IMR-90 (cell line): ENCODE measurements around the gene KLHDC7B. TPM values are rescaled to one million over a fixed set of nuclear protein-coding genes. Genes with fewer than 3 reads are reported as not detected.

Experiments used
- ATAC-seq: fragments of 200-7000 bp; cut with Tn5 transposase; 2 replicates; pipeline ENCODE4 v1.9.1; 2020; ENCODE audit warnings: low read depth, mild to moderate bottlenecking, moderate library complexity
- BruUV-seq: library from RNA; stranded (reverse); fragments of 400-500 nt; replicated peaks from 2 replicates; lab custom pipeline; 2021; lab: Mats Ljungman, UMichigan
- CTCF ChIA-PET: fragments of 300-600 bp; formaldehyde crosslinking; extraction: SDS; loops from one replicate; lab custom pipeline; 2021; ENCODE audit warnings: antibody characterized with exemption; lab: Yijun Ruan, JAX
- POLR2A ChIA-PET: fragments of 300-600 bp; sonication (Branson Sonifier 250); formaldehyde crosslinking; loops from one replicate; lab custom pipeline; 2022; ENCODE audit warnings: antibody characterized with exemption; ENCODE audit not compliant: unreplicated experiment; lab: Charles Lee
- DNase-seq: peaks from one replicate; pipeline ENCODE4 v3.0.0; 2013
- H2AFZ ChIP-seq: replicated peaks from 2 replicates; pipeline ENCODE3; 2013; ENCODE audit warnings: low read length, mild to moderate bottlenecking; ENCODE audit not compliant: poor library complexity
- H2AK5ac ChIP-seq: 2 replicates; pipeline ENCODE4 v1.6.1; 2013; ENCODE audit warnings: low read depth, low read length, inconsistent platforms
- H2AK9ac ChIP-seq: replicated peaks from 2 replicates; pipeline ENCODE3; 2013; ENCODE audit warnings: mild to moderate bottlenecking, low read depth, low read length, moderate library complexity; ENCODE audit not compliant: poor library complexity
- H2BK120ac ChIP-seq: 2 replicates; pipeline ENCODE4 v1.6.1; 2013; ENCODE audit warnings: low read depth, low read length, inconsistent platforms
- H2BK15ac ChIP-seq: 3 replicates; pipeline ENCODE4 v1.6.1; 2013; ENCODE audit warnings: low read depth, low read length, inconsistent platforms
- H2BK20ac ChIP-seq: 2 replicates; pipeline ENCODE4 v1.6.1; 2013; ENCODE audit warnings: low read depth, mild to moderate bottlenecking, inconsistent platforms, low read length, moderate library complexity
- H2BK5ac ChIP-seq: 2 replicates; pipeline ENCODE4 v1.6.1; 2013; ENCODE audit warnings: mild to moderate bottlenecking, low read depth, low read length, inconsistent platforms; ENCODE audit not compliant: poor library complexity, severe bottlenecking
- H3K14ac ChIP-seq: replicated peaks from 2 replicates; pipeline ENCODE4 v1.6.1; 2013; ENCODE audit warnings: low read depth, low read length, inconsistent platforms
- H3K18ac ChIP-seq: 2 replicates; pipeline ENCODE4 v1.6.1; 2013; ENCODE audit warnings: low read depth, low read length, control low read depth
- H3K23ac ChIP-seq: 2 replicates; pipeline ENCODE4 v1.6.1; 2013; ENCODE audit warnings: low read depth, low read length, inconsistent platforms
- H3K27ac ChIP-seq: 2 replicates; pipeline ENCODE4 v1.5.1; 2013; ENCODE audit warnings: mild to moderate bottlenecking, control low read depth, low read length; ENCODE audit not compliant: insufficient read depth
- H3K27me3 ChIP-seq: 2 replicates; pipeline ENCODE4 v1.6.1; 2013; ENCODE audit warnings: low read length; ENCODE audit not compliant: control insufficient read depth, insufficient read depth
- H3K36me3 ChIP-seq: 2 replicates; pipeline ENCODE4 v1.6.1; 2013; ENCODE audit warnings: low read length, mixed read lengths; ENCODE audit not compliant: control insufficient read depth, insufficient read depth
- H3K4ac ChIP-seq: 2 replicates; pipeline ENCODE4 v1.6.1; 2013; ENCODE audit warnings: low read depth, low read length, inconsistent platforms
- H3K4me1 ChIP-seq: 2 replicates; pipeline ENCODE4 v1.6.1; 2013; ENCODE audit warnings: low read length, mixed read lengths; ENCODE audit not compliant: control insufficient read depth, insufficient read depth
- H3K4me2 ChIP-seq: 2 replicates; pipeline ENCODE4 v1.6.1; 2013; ENCODE audit warnings: low read depth, mild to moderate bottlenecking, control low read depth, low read length, moderate library complexity
- H3K4me3 ChIP-seq: 2 replicates; pipeline ENCODE4 v1.5.1; 2013; ENCODE audit warnings: low read depth, mild to moderate bottlenecking, control low read depth, low read length, moderate library complexity; ENCODE audit not compliant: insufficient read depth
- H3K56ac ChIP-seq: 2 replicates; pipeline ENCODE4 v1.6.1; 2013; ENCODE audit warnings: low read length, inconsistent platforms; ENCODE audit not compliant: insufficient read depth; ENCODE audit errors: extremely low read depth
- H3K79me1 ChIP-seq, 2 experiments: 2 replicates each; pipeline ENCODE4 v1.6.1; 2013; ENCODE audit warnings: low read length in 2 of 2, inconsistent platforms in 1 of 2, low read depth in 1 of 2
- H3K9ac ChIP-seq: 2 replicates; pipeline ENCODE4 v1.6.1; 2013; ENCODE audit warnings: low read depth, low read length, control low read depth
- H3K9me1 ChIP-seq: 2 replicates; pipeline ENCODE4 v1.6.1; 2013; ENCODE audit warnings: low read length, inconsistent platforms; ENCODE audit not compliant: insufficient read depth
- H3K9me3 ChIP-seq: 2 replicates; pipeline ENCODE4 v1.6.1; 2013; ENCODE audit warnings: low read length; ENCODE audit not compliant: control insufficient read depth, insufficient read depth
- H4K20me1 ChIP-seq: 2 replicates; pipeline ENCODE4 v1.6.1; 2013; ENCODE audit warnings: low read length, inconsistent platforms; ENCODE audit not compliant: insufficient read depth
- H4K5ac ChIP-seq: 2 replicates; pipeline ENCODE4 v1.6.1; 2013; ENCODE audit warnings: mild to moderate bottlenecking, low read depth, low read length, control low read depth
- H4K8ac ChIP-seq, 2 experiments: 2 replicates each; pipeline ENCODE4 v1.6.1; 2013; ENCODE audit warnings: low read depth in 2 of 2, low read length in 2 of 2, control low read depth in 1 of 2, inconsistent platforms in 1 of 2
- H4K91ac ChIP-seq: 2 replicates; pipeline ENCODE4 v1.6.1; 2013; ENCODE audit warnings: low read depth, low read length, inconsistent platforms; ENCODE audit not compliant: insufficient read depth
- BHLHE40 ChIP-seq: fragments of 150-350 bp; IDR thresholded peaks from 2 replicates; pipeline ENCODE4 v1.6.1; 2016; ENCODE audit warnings: mild to moderate bottlenecking, low read depth, low read length
- CHD1 ChIP-seq: IDR thresholded peaks from 2 replicates; pipeline ENCODE4 v1.6.1; 2012; ENCODE audit warnings: low read depth, low read length, improper control_type of control experiment
- CTCF ChIP-seq: conservative IDR thresholded peaks from 2 replicates; pipeline ENCODE4 v1.5.1; 2012; ENCODE audit warnings: mild to moderate bottlenecking, low read depth, low read length, improper control_type of control experiment
- ELK1 ChIP-seq: fragments of 150-350 bp; IDR thresholded peaks from 2 replicates; pipeline ENCODE4 v1.6.1; 2016; ENCODE audit warnings: low read depth, mild to moderate bottlenecking, low read length, moderate library complexity, borderline replicate concordance
- MAFK ChIP-seq: IDR thresholded peaks from 2 replicates; pipeline ENCODE4 v1.6.1; 2012; ENCODE audit warnings: low read depth, low read length, improper control_type of control experiment
- MAZ ChIP-seq: IDR thresholded peaks from 2 replicates; pipeline ENCODE4 v1.6.1; 2012; ENCODE audit warnings: low read depth, mild to moderate bottlenecking, low read length, improper control_type of control experiment, moderate library complexity, borderline replicate concordance
- MXI1 ChIP-seq: IDR thresholded peaks from 2 replicates; pipeline ENCODE4 v1.6.1; 2012; ENCODE audit warnings: low read depth, mild to moderate bottlenecking, low read length, moderate library complexity, borderline replicate concordance
- NFE2L2 ChIP-seq: fragments of 150-350 bp; IDR thresholded peaks from 2 replicates; pipeline ENCODE4 v1.6.1; 2016; ENCODE audit warnings: low read depth, mild to moderate bottlenecking, low read length
- POLR2A ChIP-seq: IDR thresholded peaks from 2 replicates; pipeline ENCODE4 v1.6.1; 2012; ENCODE audit warnings: mild to moderate bottlenecking, low read depth, low read length
- RAD21 ChIP-seq: IDR thresholded peaks from 2 replicates; pipeline ENCODE4 v1.6.1; 2012; ENCODE audit warnings: low read length, improper control_type of control experiment
- RCOR1 ChIP-seq: IDR thresholded peaks from 2 replicates; pipeline ENCODE4 v1.6.1; 2012; ENCODE audit warnings: mild to moderate bottlenecking, low read length, improper control_type of control experiment; ENCODE audit not compliant: insufficient replicate concordance
- USF2 ChIP-seq: fragments of 150-350 bp; IDR thresholded peaks from 2 replicates; pipeline ENCODE4 v1.6.1; 2017; ENCODE audit warnings: mild to moderate bottlenecking, antibody characterized with exemption, low read length, low read depth
- whole genome bisulfite sequencing, 2 experiments: methylation state at CpG; one replicate each; pipeline versions ENCODE4 v1.1.5 to v1.1.7; 2013; ENCODE audit warnings: missing lambda C conversion rate in 2 of 2; ENCODE audit not compliant: insufficient read length in 1 of 2; ENCODE audit errors: extremely low coverage in 2 of 2; 5-methylcytosine and 5-hydroxymethylcytosine counted together
- dilution Hi-C: fragments of 300-500 bp; cut with HindIII; formaldehyde crosslinking; loops from one replicate; pipeline ENCODE4 v1.14.3; 2018; ENCODE audit warnings: low sequenced_read_pairs; ENCODE audit not compliant: unreplicated experiment
- in situ Hi-C: fragments of 300-500 bp; cut with MboI; formaldehyde crosslinking; loops from 3 replicates; pipeline ENCODE4 v1.14.3; 2019; ENCODE audit warnings: low sequenced_read_pairs, inconsistent platforms, mixed read lengths
- intact Hi-C: fragments of 100-400 bp; cut with micrococcal nuclease; formaldehyde crosslinking; loops from 2 replicates; pipeline ENCODE4 v1.10.0; 2022
- polyA plus RNA-seq, 3 experiments: library from polyadenylated mRNA; depleted of rRNA; stranded (reverse); fragments of >200 nt; gene quantifications; 2 replicates each; pipeline ENCODE4 v1.2.3, GENCODE V29; 2012; ENCODE audit warnings: low replicate concordance in 1 of 3
- total RNA-seq: library from RNA; depleted of rRNA; stranded (reverse); fragments of >200 nt; gene quantifications from 2 replicates; pipeline ENCODE4 v1.2.3, GENCODE V29; 2012

The KLHDC7B gene
- total and polyA plus RNA-seq, 2 of the 4 experiments (the other 2 are of a cell fraction), result 0.05 TPM; not detected in 1

- DNase-seq (no peak), ATAC-seq (no peak)
- no peak overlapping the region for H3K4me3 ChIP-seq
- no peak overlapping the region for H4K8ac ChIP-seq
- in situ Hi-C loops (no loop called here), dilution Hi-C loops (no loop called here), intact Hi-C loops (no loop called here)
- H2BK20ac ChIP-seq, result no peak overlapping the region
- TF ChIP-seq MAZ (no peak), CHD1 (no peak), BHLHE40 (no peak), MXI1 (no peak), RAD21 (no peak), POLR2A (no peak), USF2 (no peak), ELK1 (no peak), CTCF (no peak), MAFK (no peak), NFE2L2 (no peak), RCOR1 (no peak)
- H4K5ac ChIP-seq, result no peak overlapping the region
- no peaks in the 10 kb centered on the region for H4K20me1 ChIP-seq
- H3K9me1 ChIP-seq, result no peaks in the 10 kb centered on the region
- H2BK120ac ChIP-seq, result no peak overlapping the region
- no peak overlapping the region for H2AFZ ChIP-seq
- no peaks in the 10 kb centered on the region for H3K4me1 ChIP-seq
- H3K9me3 ChIP-seq, result no peaks in the 10 kb centered on the region
- no peak overlapping the region for H2BK5ac ChIP-seq
- no peak overlapping the region for H2AK9ac ChIP-seq
- H3K36me3 ChIP-seq, result no peaks in the 10 kb centered on the region
- H3K56ac ChIP-seq, result no peak overlapping the region
- ChIA-PET CTCF (interaction anchor here (1.0 to 1.4 kb wide), 2 partner anchors 10 to 28 kb away, joined by 3 read pairs; partner anchors contain the start of gene SYCE3), POLR2A (no interaction called here)
- no peaks in the 10 kb centered on the region for H3K79me1 ChIP-seq
- BruUV-seq, result no TSS peak
- 60% methylated on average over 2 of the region's 8 CpGs; no CpG with 5 or more reads in 1 of the 2 experiments for WGBS, 2 experiments
- peaks cover 55% of the 10 kb centered on the region for H3K27me3 ChIP-seq
- H3K9ac ChIP-seq, result no peak overlapping the region
- H3K18ac ChIP-seq, result no peak overlapping the region
- no peak overlapping the region for H3K23ac ChIP-seq
- no peak overlapping the region for H2BK15ac ChIP-seq
- H3K14ac ChIP-seq, result no peak overlapping the region
- no peak overlapping the region for H3K4ac ChIP-seq
- no peak overlapping the region for H2AK5ac ChIP-seq
- H3K4me2 ChIP-seq, result no peak overlapping the region
- no peak overlapping the region for H4K91ac ChIP-seq
- H3K27ac ChIP-seq, result no peak overlapping the region
Measured at GRCh38 chr22:50553310-50553709, 7.6 kb downstream of the KLHDC7B start.
